ENCODE measurements around the gene PRLR.

DNA sequence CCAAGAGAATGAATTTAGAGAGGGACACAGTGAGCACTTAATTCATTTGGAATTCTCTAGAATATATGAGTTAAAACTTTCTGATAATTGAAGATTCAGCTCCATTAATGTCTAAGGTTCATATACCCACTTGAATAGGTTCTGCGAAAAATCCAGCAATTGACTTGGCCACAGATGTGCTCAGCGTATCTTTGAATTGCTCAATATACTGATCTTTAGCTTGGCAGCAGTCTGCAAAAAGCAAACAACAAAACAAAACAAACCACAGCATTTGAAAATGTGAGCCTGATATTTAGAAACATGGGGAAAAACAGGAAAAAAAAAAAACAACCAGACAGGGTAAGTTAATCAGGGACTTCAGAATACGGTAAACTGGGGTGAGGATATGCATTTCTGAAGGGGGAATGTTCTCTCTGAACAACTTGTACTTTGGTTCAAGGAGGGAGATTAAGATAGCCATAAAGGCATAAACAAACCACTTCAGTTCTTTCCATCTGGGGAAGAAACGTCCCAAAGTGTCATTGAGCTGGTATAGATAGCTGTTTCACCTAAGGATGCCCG, 203.9 kb downstream of the PRLR start:
- no peak for TF ChIP-seq POLR2A (IDR thresholded peaks at IDR 0.05; ENCODE audit: control extremely low read depth in 1 of 2, low read depth in 2 of 2, low read length in 2 of 2)
- TF ChIP-seq SAP30 (IDR thresholded peaks at IDR 0.05; ENCODE audit: insufficient read depth, insufficient replicate concordance, low read length): no peak
- TF ChIP-seq, protein P1, sequence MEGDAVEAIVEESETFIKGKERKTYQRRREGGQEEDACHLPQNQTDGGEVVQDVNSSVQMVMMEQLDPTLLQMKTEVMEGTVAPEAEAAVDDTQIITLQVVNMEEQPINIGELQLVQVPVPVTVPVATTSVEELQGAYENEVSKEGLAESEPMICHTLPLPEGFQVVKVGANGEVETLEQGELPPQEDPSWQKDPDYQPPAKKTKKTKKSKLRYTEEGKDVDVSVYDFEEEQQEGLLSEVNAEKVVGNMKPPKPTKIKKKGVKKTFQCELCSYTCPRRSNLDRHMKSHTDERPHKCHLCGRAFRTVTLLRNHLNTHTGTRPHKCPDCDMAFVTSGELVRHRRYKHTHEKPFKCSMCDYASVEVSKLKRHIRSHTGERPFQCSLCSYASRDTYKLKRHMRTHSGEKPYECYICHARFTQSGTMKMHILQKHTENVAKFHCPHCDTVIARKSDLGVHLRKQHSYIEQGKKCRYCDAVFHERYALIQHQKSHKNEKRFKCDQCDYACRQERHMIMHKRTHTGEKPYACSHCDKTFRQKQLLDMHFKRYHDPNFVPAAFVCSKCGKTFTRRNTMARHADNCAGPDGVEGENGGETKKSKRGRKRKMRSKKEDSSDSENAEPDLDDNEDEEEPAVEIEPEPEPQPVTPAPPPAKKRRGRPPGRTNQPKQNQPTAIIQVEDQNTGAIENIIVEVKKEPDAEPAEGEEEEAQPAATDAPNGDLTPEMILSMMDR (IDR thresholded peaks at IDR 0.05; ENCODE audit: control extremely low read depth in 1 of 3, insufficient read depth in 1 of 3, low read depth in 1 of 3, low read length in 3 of 3): no peak
- no peak for TF ChIP-seq RXRA (IDR thresholded peaks at IDR 0.05; ENCODE audit: insufficient read depth, low read depth, low read length)
- no peak for TF ChIP-seq CBX5 (IDR thresholded peaks at IDR 0.05; ENCODE audit: low read depth, low read length)
- TF ChIP-seq EP300 (IDR thresholded peaks at IDR 0.05; ENCODE audit: borderline replicate concordance in 1 of 2, low read depth in 2 of 2, low read length in 2 of 2): no peak
- TF ChIP-seq CREB1 (IDR thresholded peaks at IDR 0.05): no peak
- no peak for TF ChIP-seq EZH2 (IDR thresholded peaks at IDR 0.05; ENCODE audit: low read depth, low read length, severe bottlenecking)
- no peak for TF ChIP-seq CEBPB (IDR thresholded peaks at IDR 0.05; ENCODE audit: low read depth, low read length)
- TF ChIP-seq SUZ12 (IDR thresholded peaks at IDR 0.05; ENCODE audit: low read length): no peak
- no peak for TF ChIP-seq FOSL1 (IDR thresholded peaks at IDR 0.05; ENCODE audit: insufficient read depth, low read depth, low read length)
- TF ChIP-seq RFX5 (IDR thresholded peaks at IDR 0.05; ENCODE audit: borderline replicate concordance, low read depth, low read length): no peak
